DOHH2 (cell line): ENCODE results near the gene FNDC3B.

ENCODE experiments used
- H3F3A ChIP-seq: fragments of 200-600 bp; sonication (generic), shearing (Covaris generic); 2 replicates; pipeline ENCODE4 v1.6.0; 2016; ENCODE audit warnings: antibody characterized with exemption, mild to moderate bottlenecking; ENCODE audit not compliant: control insufficient read depth, insufficient read depth
- H3K27ac ChIP-seq: fragments of 200-600 bp; sonication (generic); 2 replicates; pipeline ENCODE4 v1.5.1; 2014; ENCODE audit warnings: low read depth, mild to moderate bottlenecking, low read length, moderate library complexity
- H3K27me3 ChIP-seq: fragments of 200-600 bp; sonication (generic); 2 replicates; pipeline ENCODE4 v1.6.1; 2014; ENCODE audit warnings: mild to moderate bottlenecking, low read length, mixed read lengths; ENCODE audit not compliant: control insufficient read depth
- H3K36me3 ChIP-seq: fragments of 200-600 bp; sonication (generic); 2 replicates; pipeline ENCODE4 v1.6.1; 2014; ENCODE audit warnings: mild to moderate bottlenecking, low read length, moderate library complexity, mixed read lengths; ENCODE audit not compliant: control insufficient read depth
- H3K4me1 ChIP-seq: fragments of 200-600 bp; sonication (generic); 2 replicates; pipeline ENCODE4 v1.6.1; 2014; ENCODE audit warnings: mild to moderate bottlenecking, low read length, mixed read lengths; ENCODE audit not compliant: control insufficient read depth
- H3K4me2 ChIP-seq: fragments of 200-600 bp; sonication (generic); 2 replicates; pipeline ENCODE4 v1.6.0; 2014; ENCODE audit warnings: mild to moderate bottlenecking, low read length, moderate library complexity
- H3K4me3 ChIP-seq: fragments of 200-600 bp; sonication (generic); 2 replicates; pipeline ENCODE4 v1.5.1; 2014; ENCODE audit warnings: mild to moderate bottlenecking, low read length, mixed read lengths
- H3K79me2 ChIP-seq: fragments of 200-600 bp; sonication (generic); 2 replicates; pipeline ENCODE4 v1.6.1; 2014; ENCODE audit warnings: mild to moderate bottlenecking, low read length, mixed read lengths; ENCODE audit not compliant: control insufficient read depth
- H3K9me2 ChIP-seq: fragments of 200-600 bp; sonication (generic); replicated peaks from 2 replicates; pipeline ENCODE4 v1.6.1; 2014; ENCODE audit warnings: mild to moderate bottlenecking, low read length, mixed read lengths; ENCODE audit not compliant: control insufficient read depth
- H3K9me3 ChIP-seq: fragments of 200-600 bp; sonication (generic); 2 replicates; pipeline ENCODE4 v1.6.1; 2014; ENCODE audit warnings: antibody characterized with exemption, low read length, mixed read lengths; ENCODE audit not compliant: control insufficient read depth, insufficient read depth
- H4K20me1 ChIP-seq: fragments of 200-600 bp; sonication (generic); 2 replicates; pipeline ENCODE4 v1.6.0; 2014; ENCODE audit warnings: low read depth, mild to moderate bottlenecking, antibody characterized with exemption, low read length, moderate library complexity; ENCODE audit not compliant: control insufficient read depth, insufficient read depth
- EZH2phosphoT487 ChIP-seq: fragments of 200-600 bp; sonication (generic); IDR thresholded peaks from 2 replicates; pipeline ENCODE4 v1.6.1; 2017; ENCODE audit warnings: borderline replicate concordance, mild to moderate bottlenecking, antibody characterized with exemption, low read length, moderate library complexity, mixed read lengths
- TF ChIP-seq, protein P1 (sequence below): fragments of 200-600 bp; sonication (generic); IDR thresholded peaks from one replicate; pipeline ENCODE4 v1.5.1; 2014; ENCODE audit warnings: antibody characterized with exemption, mild to moderate bottlenecking, low read depth, low read length; ENCODE audit not compliant: poor library complexity, severe bottlenecking

FNDC3B gene

DNA sequence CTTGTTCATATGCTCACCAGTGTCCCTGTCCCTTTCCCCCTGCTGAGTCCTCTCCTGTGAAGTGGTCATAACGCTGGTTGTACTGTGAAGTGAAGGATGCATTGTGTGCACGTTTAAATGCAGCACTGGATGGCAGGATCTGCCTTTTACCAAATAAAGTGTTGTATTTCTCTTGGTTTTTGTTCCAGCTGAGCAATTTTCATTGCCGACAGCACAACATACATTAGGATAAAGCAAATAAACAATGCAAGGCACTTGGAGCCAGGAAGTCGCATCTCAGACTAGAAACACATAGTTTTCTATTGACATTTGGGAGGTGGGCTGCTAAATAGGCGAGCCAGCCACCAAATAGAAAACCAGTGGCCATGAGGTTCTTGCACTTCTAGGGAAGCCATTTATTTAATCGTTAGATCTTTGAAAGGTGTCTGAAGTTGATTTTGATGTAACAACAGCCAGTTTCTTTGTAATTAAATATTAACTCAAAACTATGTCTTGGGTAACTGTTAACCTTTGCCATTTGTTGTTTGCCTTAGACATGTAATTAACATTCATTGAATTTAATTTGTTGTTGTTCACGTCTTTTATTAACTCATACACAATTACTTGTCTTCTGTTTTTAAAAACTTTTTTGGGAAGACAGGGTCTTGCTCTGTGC is 185.3 kb downstream of the FNDC3B start:
- Histone ChIP-seq H3K9me3 (no peaks in the 10 kb centered on the region), H4K20me1 (no peaks in the 10 kb centered on the region), H3K4me1 (peaks cover 11% of the 10 kb centered on the region), H3K27me3 (no peaks in the 10 kb centered on the region), H3K27ac (no peak overlapping the region), H3K4me2 (no peak overlapping the region), H3F3A (no peaks in the 10 kb centered on the region), H3K9me2 (no peaks in the 10 kb centered on the region), H3K36me3 (no peaks in the 10 kb centered on the region), H3K4me3 (no peak overlapping the region), H3K79me2 (no peaks in the 10 kb centered on the region)
- TF ChIP-seq EZH2phosphoT487, result no peak
- TF ChIP-seq, protein P1, sequence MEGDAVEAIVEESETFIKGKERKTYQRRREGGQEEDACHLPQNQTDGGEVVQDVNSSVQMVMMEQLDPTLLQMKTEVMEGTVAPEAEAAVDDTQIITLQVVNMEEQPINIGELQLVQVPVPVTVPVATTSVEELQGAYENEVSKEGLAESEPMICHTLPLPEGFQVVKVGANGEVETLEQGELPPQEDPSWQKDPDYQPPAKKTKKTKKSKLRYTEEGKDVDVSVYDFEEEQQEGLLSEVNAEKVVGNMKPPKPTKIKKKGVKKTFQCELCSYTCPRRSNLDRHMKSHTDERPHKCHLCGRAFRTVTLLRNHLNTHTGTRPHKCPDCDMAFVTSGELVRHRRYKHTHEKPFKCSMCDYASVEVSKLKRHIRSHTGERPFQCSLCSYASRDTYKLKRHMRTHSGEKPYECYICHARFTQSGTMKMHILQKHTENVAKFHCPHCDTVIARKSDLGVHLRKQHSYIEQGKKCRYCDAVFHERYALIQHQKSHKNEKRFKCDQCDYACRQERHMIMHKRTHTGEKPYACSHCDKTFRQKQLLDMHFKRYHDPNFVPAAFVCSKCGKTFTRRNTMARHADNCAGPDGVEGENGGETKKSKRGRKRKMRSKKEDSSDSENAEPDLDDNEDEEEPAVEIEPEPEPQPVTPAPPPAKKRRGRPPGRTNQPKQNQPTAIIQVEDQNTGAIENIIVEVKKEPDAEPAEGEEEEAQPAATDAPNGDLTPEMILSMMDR, result no peak

DNA sequence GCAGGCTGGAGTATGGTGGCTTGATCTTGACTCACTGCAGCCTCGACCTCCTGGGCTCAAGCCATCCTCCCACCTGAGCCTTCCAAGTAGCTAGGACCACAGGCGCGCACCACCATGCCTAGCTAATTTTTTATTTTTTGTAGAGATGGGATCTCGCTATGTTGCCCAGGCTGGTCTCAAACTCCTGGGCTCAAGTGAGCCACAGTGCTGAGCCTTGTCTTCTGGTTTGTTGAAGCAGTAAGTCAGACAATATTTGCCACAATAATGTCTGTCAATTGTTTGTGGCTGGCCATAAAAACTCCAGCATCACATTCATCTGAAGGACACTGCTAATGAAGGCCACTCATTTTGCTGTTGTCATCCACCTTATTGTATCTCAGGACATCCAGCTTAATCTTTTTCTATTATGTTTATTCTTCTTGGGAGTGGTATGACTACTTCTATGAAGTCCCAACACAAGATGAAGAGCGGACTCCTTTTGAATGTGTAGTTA is 185.9 kb downstream of the FNDC3B start:
- Histone ChIP-seq H3K36me3 (no peaks in the 10 kb centered on the region), H3K4me2 (no peak overlapping the region), H4K20me1 (no peaks in the 10 kb centered on the region), H3K27ac (no peak overlapping the region), H3F3A (no peaks in the 10 kb centered on the region), H3K9me2 (no peaks in the 10 kb centered on the region), H3K4me1 (peaks cover 11% of the 10 kb centered on the region), H3K79me2 (no peaks in the 10 kb centered on the region), H3K4me3 (no peak overlapping the region), H3K9me3 (no peaks in the 10 kb centered on the region), H3K27me3 (no peaks in the 10 kb centered on the region)
- TF ChIP-seq, protein P1, result no peak

DNA sequence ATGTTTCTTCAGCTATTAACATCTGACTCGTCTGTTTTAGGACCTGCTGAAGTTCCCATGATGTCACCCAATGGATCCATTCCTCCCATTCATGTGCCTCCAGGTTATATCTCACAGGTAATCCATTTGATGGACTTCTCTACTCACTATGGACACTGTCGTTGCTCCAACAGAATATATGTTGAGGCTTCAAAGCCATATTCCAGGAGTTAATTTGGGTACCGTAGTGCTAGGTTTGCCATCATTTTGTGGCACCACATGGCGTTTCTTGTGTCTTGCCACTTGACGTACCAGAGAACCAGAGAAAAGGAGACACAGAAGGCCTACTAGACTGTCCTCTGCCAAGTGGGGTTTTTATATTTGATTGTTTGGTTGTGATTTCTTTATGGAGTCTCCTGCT is 187.5 kb downstream of the FNDC3B start:
- Histone ChIP-seq H3K9me2 (no peaks in the 10 kb centered on the region), H3K36me3 (no peaks in the 10 kb centered on the region), H3K4me3 (no peak overlapping the region), H4K20me1 (no peaks in the 10 kb centered on the region), H3F3A (no peaks in the 10 kb centered on the region), H3K27ac (no peak overlapping the region), H3K4me1 (peaks cover 11% of the 10 kb centered on the region), H3K9me3 (no peaks in the 10 kb centered on the region), H3K4me2 (no peak overlapping the region), H3K79me2 (no peaks in the 10 kb centered on the region), H3K27me3 (no peaks in the 10 kb centered on the region)
- no peak for TF ChIP-seq EZH2phosphoT487
- TF ChIP-seq, protein P1, result no peak
